Sciatic nerve (tissue), 2 donors: ENCODE data around the gene ZNF414. TPM values are rescaled to one million over a fixed set of nuclear protein-coding genes. Genes with fewer than 3 reads are reported as not detected.
"Not testable (repeated sequence)": the region's sequence is repeated elsewhere in the genome, so short reads cannot be mapped to it uniquely, and the experiment has no call there.

ENCODE experiments used
- ATAC-seq: fragments of 200-7000 bp; cut with Tn5 transposase; one replicate; pipeline ENCODE4 v1.9.1; 2020; ENCODE audit warnings: mild to moderate bottlenecking, moderate library complexity
- DNase-seq: peaks from one replicate; pipeline ENCODE4 v3.0.0-alpha.2; 2020; ENCODE audit warnings: low spot score
- intact Hi-C: fragments of 100-400 bp; cut with DNase I; formaldehyde crosslinking; loops from one replicate; pipeline ENCODE4 v1.14.2; 2022
- total RNA-seq: library from RNA; stranded (reverse); fragmentation: NEBNext Ultra II Directional; extraction: Animal tissue kit (Norgen Biotek cat#: 25700); gene quantifications from one replicate; pipeline ENCODE4 v1.2.1, GENCODE V29; 2021
- donor health status: DM: no; HTN: no; CAD: no.
- donor health status: DM: no; HTN: no; CAD: no.

The ZNF414 gene
- 22.2 TPM for total RNA-seq

- intact Hi-C loops: no loop called here
- ATAC-seq (peak; percentile 94), DNase-seq (peak; percentile 98)
Observed at GRCh38 chr19:8513687-8514504, at the start of gene ZNF414. Gene ZNF414, minus strand, starts transcription at chr19:8514167. Its CDS starts 121 bp downstream, at chr19:8514046.

DNA sequence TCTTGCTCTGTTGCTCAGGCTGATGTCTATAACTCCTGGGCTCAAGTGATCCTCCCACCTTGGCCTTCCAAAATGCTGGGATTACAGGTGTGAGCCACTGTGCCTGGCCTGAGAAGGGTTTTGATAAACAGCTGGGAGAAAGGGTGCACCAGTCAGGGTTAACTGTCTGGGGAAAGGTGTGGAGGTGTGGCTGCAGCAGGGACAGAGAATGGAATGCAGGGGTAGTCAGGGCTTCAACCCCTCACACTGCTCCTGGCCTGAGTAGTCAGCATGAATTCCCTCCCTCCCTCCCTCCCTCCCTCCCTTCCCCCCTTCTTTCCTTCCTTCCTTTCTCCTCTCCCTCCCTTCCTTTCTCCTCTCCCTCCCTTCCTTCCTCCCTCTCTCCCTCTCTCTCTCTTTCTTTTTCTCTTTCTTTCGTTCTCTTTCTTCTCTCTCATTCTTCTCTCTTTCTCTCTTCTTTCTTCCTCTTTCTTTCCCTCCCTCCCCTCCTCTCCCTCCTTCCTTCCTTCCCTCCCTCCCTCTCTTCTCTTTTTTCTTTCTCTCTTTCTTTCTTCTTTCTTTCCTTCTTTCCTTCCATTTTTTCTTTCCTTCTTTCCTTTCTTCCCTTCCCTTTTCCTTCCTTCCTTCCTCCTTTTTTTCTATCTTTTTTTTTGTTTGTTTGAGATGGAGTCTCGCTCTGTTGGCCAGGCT lies 47.3 kb upstream of the ZNF414 start:
- DNase-seq (no peak), ATAC-seq (no peak)
- intact Hi-C loops: no loop called here

- DNase-seq: no peak
- intact Hi-C loops: no loop called here
- ATAC-seq: no peak
Observed at GRCh38 chr19:8558325-8558724, 44.4 kb upstream of the ZNF414 start.

- no peak for ATAC-seq
- DNase-seq: no peak
- intact Hi-C loops: no loop called here
Observed at GRCh38 chr19:8557642-8558238, 43.8 kb upstream of the ZNF414 start.

GRCh38 chr19:8553729-8554128 lies 39.8 kb upstream of the ZNF414 start:
- ATAC-seq, intact Hi-C loops, DNase-seq: not testable (repeated sequence)

DNA sequence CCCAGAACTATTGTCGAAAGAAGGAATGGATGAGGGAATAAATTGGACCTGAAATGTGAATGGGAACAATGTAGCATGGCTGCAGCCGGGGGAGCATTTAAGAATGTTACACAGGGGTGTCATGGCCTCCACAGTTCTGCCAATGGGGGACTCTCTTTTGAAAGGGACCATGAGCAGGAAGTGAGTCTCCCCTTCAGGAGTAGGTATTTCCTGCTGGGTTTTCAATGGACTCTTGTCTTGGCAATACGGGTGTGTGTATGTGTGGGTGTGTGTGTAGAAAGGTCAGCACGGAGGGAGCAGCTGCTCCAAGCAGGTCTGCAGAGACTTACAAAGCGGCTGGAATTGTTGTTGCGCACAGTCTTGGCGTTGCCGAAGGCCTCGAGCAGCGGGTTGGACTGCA lies 38.8 kb upstream of the ZNF414 start:
- DNase-seq (no peak), ATAC-seq (peak; percentile 55)
- intact Hi-C loops: no loop called here

GRCh38 chr19:8550070-8550469 lies 36.1 kb upstream of the ZNF414 start:
- DNase-seq (no peak), ATAC-seq (no peak)
- intact Hi-C loops: no loop called here

DNA sequence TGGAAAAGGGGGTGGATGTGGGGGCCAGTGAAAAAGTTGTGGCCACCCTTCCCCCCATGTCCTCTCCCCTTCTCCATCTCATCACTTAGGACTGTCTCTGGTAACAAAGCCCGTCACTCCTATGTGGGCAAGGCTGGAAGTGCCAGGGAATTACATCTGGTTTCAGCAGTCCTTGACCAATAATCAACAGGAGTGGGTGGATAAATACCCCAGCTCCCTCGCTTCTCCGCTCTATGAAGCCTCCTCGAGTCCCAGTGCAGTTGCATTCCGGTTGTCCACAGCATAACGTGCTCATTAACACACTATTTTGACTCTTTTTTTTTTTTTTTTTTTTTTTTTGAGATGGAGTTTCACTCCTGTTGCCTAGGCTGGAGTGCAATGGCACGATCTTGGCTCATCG lies 31.8 kb upstream of the ZNF414 start:
- no peak for ATAC-seq
- intact Hi-C loops: no loop called here
- DNase-seq: no peak

DNA sequence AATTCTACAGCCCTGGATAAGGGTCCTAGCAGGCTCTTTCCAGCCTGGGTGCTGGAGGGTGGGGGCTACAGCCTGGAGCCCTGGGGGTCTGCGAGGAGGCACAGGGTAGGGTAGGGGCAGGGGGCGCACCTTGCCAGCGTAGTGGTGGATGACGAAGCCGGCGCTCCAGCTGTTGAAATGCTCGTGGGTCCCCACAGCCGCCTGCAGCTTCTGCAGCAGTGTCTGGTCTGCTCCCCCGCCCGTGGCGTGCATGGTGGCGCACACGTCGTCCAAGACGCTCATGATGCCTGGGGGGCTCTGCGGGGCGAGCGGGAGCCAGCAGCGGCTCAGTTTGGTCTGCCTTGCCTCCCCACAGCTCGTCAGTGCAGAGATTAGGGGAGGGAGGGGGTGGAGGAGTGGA lies 30.2 kb upstream of the ZNF414 start:
- DNase-seq (no peak), ATAC-seq (no peak)
- intact Hi-C loops: no loop called here

DNA sequence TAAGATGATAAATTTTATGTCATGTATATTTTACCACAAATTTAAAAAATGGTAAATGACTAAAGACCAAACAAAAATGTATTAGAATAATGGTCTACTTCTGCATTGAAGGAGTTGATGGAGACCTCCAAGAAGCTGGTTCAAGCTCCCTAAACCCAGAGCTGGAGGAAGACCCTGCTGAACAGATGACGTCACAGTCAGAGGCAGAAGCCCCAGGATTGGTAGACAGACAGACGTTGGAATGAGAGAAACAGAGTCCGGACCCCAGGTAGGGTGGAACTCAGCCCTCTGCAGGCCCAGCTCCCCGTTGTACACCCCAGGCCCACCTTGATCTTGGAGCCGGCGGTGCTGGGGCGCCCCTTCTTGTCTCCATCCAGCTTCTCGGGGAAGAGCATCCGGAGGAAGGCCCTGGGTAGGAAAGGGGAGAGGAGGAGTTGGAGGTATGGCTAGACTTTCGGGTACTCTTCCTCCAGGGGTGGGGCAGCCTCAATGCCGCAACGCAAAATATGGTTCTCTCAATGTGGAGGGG lies 25.7 kb upstream of the ZNF414 start:
- ATAC-seq: no peak
- intact Hi-C loops: no loop called here

GRCh38 chr19:8537099-8537498 lies 23.1 kb upstream of the ZNF414 start:
- DNase-seq (no peak), ATAC-seq (no peak)
- intact Hi-C loops: no loop called here

More for the DNA sequence above, 25.7 kb upstream of the ZNF414 start:
- no peak for DNase-seq

DNA sequence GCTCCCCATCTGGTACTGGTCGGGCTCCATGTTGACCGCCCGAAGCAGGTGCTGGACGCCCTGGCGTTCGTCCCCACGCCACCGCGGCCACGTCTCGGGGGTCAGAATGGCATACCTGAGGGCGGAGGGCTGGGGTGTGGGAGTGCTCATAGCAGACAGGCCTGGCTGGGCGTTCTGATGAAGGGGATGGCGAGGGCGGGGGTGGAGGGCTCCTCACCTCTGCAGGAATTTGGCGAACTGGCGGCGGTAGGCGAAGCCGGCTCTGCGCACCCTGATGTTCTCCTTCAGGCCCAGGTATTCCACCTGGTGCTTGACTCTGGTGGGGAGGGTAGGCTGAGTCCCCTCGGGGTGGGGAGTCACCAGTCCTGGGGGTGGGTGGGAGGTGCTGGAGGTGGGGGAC lies 22.3 kb upstream of the ZNF414 start:
- DNase-seq: no peak
- intact Hi-C loops: no loop called here

GRCh38 chr19:8532225-8532624 lies 18.3 kb upstream of the ZNF414 start:
- no peak for DNase-seq
- intact Hi-C loops: no loop called here
- no peak for ATAC-seq

More for the DNA sequence above, 22.3 kb upstream of the ZNF414 start:
- no peak for ATAC-seq

DNA sequence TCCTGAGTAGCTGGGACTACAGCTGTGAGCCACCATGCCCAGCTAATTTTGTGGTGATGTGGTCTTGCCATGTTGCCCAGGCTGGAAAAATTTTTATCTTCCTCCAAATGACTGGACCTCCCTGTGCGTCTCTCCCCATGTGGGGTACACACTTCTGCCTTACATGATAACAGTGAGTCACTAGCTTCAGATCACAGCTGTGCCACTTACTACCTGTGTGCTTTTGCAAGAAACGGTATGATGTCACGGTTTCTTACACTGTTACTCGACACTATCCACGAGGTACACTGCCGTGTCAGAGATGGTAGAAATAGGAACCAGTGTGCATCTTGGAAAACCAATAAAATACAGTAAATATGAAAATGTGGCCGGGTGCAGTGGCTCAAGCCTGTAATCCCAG lies 17.5 kb upstream of the ZNF414 start:
- DNase-seq: no peak
- intact Hi-C loops: no loop called here
- ATAC-seq: no peak

- intact Hi-C loops: no loop called here
- DNase-seq: no peak
- no peak for ATAC-seq
Observed at GRCh38 chr19:8530061-8530679, 16.2 kb upstream of the ZNF414 start.

DNA sequence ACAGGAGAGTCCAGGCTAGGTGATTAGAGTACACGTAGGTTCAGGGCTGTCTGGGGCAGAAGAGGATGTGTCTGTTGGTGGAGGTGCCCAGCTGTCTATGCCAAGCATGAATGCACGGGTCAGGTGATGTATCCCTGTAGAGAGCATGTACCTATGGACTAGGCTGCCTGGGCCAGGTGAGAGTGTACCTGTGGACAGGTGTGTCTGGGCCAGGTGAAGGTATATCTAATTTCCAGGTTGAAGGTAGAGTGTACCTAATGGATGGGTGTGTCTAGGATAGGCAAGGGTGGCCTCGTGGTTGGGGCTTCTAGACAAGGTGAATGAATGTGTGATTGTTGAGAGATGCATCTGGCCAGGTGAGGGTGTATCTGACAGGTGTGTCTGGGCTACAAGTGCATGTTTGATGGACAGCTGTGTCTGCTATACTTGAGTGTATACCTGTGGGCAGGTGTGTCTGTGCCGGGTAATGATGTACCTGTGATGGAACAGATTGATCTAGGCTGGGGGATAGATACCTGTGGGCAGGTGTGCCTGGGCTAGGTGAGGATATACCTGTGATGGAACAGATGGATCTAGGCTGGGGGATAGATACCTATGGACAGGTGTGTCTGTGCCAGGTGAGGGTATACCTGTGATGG lies 15.5 kb upstream of the ZNF414 start:
- ATAC-seq (no peak), DNase-seq (no peak)
- intact Hi-C loops: no loop called here

- ATAC-seq (no peak), DNase-seq (no peak)
- intact Hi-C loops: no loop called here
Observed at GRCh38 chr19:8528500-8528899, 14.5 kb upstream of the ZNF414 start.

DNA sequence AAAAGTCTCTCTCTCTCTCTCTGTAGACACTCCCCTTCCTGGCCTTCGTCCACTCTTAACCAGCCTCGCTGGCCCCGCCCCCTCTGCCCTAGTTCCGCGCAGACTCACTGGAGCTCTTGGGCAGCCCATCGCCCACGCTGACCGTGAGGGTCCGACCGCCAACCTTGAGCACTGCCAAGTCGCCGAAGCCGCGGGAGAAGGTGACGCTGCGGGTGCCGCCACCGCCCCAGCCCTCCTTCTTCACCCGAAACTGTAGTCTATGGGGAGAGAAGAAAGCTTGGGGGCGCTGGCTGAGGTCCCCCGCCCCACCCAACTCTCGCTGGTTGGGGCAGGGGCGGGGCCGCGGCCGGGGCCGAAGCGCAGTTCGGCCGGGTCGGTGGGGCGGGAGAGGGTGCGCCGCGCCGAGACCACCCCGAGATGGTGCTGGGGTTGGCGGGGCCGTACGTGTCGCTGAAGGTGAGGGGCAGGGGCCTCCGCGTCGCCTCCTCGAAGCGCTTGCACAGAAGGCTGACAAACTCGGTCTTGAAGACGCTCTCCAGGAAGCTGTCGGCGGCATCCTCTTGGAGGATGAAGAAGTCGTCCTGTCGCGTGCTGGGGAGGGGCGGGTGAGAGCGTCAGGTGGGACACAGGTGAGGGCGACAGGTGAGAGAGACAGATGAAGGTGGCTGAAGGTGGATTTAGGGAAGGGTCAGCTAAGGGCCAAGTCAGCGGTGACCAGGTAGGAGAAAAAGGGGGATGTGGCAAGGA lies 12.6 kb upstream of the ZNF414 start:
- intact Hi-C loops: no loop called here
- DNase-seq (peak; percentile 96), ATAC-seq (peak; percentile 88)

- no peak for DNase-seq
- ATAC-seq: no peak
- intact Hi-C loops: no loop called here
Observed at GRCh38 chr19:8525401-8525684, 11.4 kb upstream of the ZNF414 start.
